NCI-H345 treated with DMSO at 0.1 percent for 48 hours (cell line): ENCODE results near the gene OR51A7.
"Not testable (repeated sequence)": the region's sequence is repeated elsewhere in the genome, so short reads cannot be mapped to it uniquely, and the experiment has no call there.

Source experiments
- DNase-seq: peaks from one replicate; lab custom pipeline; 2025; ENCODE audit not compliant: unreplicated experiment; lab: John Stamatoyannopoulos, UW

OR51A7 gene

DNA sequence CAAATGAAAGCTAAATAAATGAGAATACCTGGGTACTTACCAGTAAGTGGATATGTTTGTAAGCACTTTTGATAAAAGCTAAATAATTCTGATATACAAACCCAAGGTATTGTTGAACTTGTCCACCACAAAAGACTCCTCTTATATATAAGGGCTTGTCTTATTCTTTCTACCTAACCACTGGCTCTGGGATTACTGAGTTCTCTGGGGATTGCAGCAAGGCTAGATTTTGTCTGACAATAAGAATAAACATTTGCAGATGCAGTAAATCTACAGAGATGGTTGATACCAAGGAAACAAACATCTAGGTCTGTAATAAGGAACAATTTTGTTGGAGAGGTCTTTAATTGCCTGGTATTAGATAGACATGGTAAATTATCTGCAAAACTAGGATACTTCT, 43.9 kb downstream of the OR51A7 start, which contains the start of gene OR51A4:
OR51A4 (minus strand) TSS at position 101 of the 400 bp plus-strand sequence. CDS start 505 bp downstream, outside the sequence.
- no peak for DNase-seq

DNA sequence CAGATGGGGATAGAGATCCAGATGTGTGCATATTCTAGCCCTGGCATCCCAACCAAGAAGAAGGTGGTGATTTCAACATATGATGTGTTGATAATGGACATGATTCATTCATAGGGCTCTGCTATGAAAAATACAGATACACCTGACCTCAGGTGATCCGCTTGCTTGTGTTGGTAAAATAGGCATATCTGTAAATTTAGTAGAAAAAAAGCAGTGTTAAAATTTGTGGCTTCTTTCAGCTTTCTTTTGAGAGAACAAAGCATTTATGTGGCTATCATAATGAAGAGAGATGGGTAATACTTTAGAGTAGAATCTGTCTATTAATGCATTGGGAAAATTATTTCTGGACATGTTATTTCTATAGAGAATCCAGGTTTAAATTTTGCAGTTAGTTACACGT, 52.0 kb downstream of the OR51A7 start, which contains the start of gene OR51A2:
OR51A2 (minus strand) TSS at position 101 of the 400 bp plus-strand sequence; CDS start at position 101, 0 bp downstream.
- not testable (repeated sequence) for DNase-seq

DNA sequence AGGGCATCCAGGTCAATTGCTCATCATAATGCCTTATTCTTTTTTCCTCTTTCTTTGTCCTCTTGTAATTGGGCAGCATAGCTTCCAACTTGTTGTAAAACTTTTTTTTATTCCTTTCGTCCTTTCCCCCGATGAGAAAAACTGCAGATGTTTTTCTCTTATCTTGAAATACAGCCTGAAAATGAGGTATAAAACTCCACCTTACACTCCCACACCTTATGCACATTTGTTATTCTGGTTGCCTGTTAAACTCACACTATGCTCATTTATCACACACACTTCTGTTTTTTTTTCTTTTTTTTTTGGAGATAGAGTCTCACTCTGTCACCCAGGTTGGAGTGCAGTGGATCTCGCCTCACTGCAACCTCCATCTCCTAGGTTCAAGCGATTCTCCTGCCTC, 53.8 kb downstream of the OR51A7 start:
- no peak for DNase-seq
